Activated CD8-positive, alpha-beta memory T cell treated with anti-CD3 and anti-CD28 coated beads, Interleukin-2, amount 50 U/mL, for 48 hours (primary cell): ENCODE results near the gene CEP128.
"Not testable (repeated sequence)": the region's sequence is repeated elsewhere in the genome, so short reads cannot be mapped to it uniquely, and the experiment has no call there.

Experiments used
- DNase-seq: peaks from one replicate; pipeline ENCODE4 v3.0.0-alpha.2; 2020

CEP128 gene

GRCh38 chr14:80951491-80951890, 10.0 kb upstream of the CEP128 start:
- DNase-seq = no peak

- no peak for DNase-seq
Observed at GRCh38 chr14:80948291-80948690, 6.8 kb upstream of the CEP128 start.

GRCh38 chr14:80946797-80947196, 5.3 kb upstream of the CEP128 start:
- DNase-seq = no peak

GRCh38 chr14:80946187-80946586, 4.6 kb upstream of the CEP128 start:
- DNase-seq = no peak

GRCh38 chr14:80944861-80945617, 3.5 kb upstream of the CEP128 start:
- no peak for DNase-seq

GRCh38 chr14:80942191-80942600, 658 bp upstream of the CEP128 start:
- no peak for DNase-seq

- no peak for DNase-seq
Observed at GRCh38 chr14:80940146-80940545, 1.4 kb downstream of the CEP128 start.

- DNase-seq = no peak
Observed at GRCh38 chr14:80933686-80934085, 7.9 kb downstream of the CEP128 start.

- DNase-seq = no peak
Observed at GRCh38 chr14:80933282-80933681, 8.3 kb downstream of the CEP128 start.

GRCh38 chr14:80930836-80931389, 10.6 kb downstream of the CEP128 start:
- no peak for DNase-seq

GRCh38 chr14:80930095-80930494, 11.4 kb downstream of the CEP128 start:
- no peak for DNase-seq

GRCh38 chr14:80927083-80927989, 14.2 kb downstream of the CEP128 start:
- DNase-seq = no peak

- DNase-seq = no peak
Observed at GRCh38 chr14:80926397-80927082, 15.0 kb downstream of the CEP128 start.

- no peak for DNase-seq
Observed at GRCh38 chr14:80924365-80925103, 17.0 kb downstream of the CEP128 start.

GRCh38 chr14:80923368-80923767, 18.2 kb downstream of the CEP128 start:
- DNase-seq = no peak

- DNase-seq = no peak
Observed at GRCh38 chr14:80919622-80920021, 21.9 kb downstream of the CEP128 start.

GRCh38 chr14:80912013-80912412, 29.5 kb downstream of the CEP128 start:
- DNase-seq = not testable (repeated sequence)

- DNase-seq = no peak
Observed at GRCh38 chr14:80906946-80907345, 34.6 kb downstream of the CEP128 start.

GRCh38 chr14:80906336-80906735, 35.2 kb downstream of the CEP128 start:
- DNase-seq = no peak

GRCh38 chr14:80902608-80903007, 38.9 kb downstream of the CEP128 start:
- DNase-seq = no peak

GRCh38 chr14:80901822-80902221, 39.7 kb downstream of the CEP128 start:
- DNase-seq = no peak

- no peak for DNase-seq
Observed at GRCh38 chr14:80901260-80901659, 40.3 kb downstream of the CEP128 start.
